ENCODE measurements around the gene GGACT.

The GGACT gene

GRCh38 chr13:100546713-100547405 lies 41.7 kb downstream of the GGACT start:
- no peak for DNase-seq

GRCh38 chr13:100545684-100546061 lies 42.9 kb downstream of the GGACT start:
- DNase-seq = no peak

GRCh38 chr13:100544866-100545683 lies 43.5 kb downstream of the GGACT start:
- DNase-seq = peak; percentile 17

GRCh38 chr13:100543872-100544602 lies 44.6 kb downstream of the GGACT start:
- DNase-seq = peak; percentile 5

- DNase-seq = no peak
These were observed 45.8 kb downstream of the GGACT start for GRCh38 chr13:100542826-100543156.

- no peak for DNase-seq
These were observed 46.4 kb downstream of the GGACT start for GRCh38 chr13:100541897-100542825.

GRCh38 chr13:100540621-100541020 lies 48.0 kb downstream of the GGACT start:
- no peak for DNase-seq

GRCh38 chr13:100537951-100538462 lies 50.6 kb downstream of the GGACT start:
- no peak for DNase-seq

GRCh38 chr13:100537486-100537885 lies 51.1 kb downstream of the GGACT start:
- no peak for DNase-seq

- DNase-seq = no peak
These were observed 51.9 kb downstream of the GGACT start for GRCh38 chr13:100536643-100537180.

GRCh38 chr13:100535426-100536135 lies 53.0 kb downstream of the GGACT start:
- no peak for DNase-seq

GRCh38 chr13:100534911-100535310 lies 53.7 kb downstream of the GGACT start:
- no peak for DNase-seq

GRCh38 chr13:100534147-100534843 lies 54.3 kb downstream of the GGACT start:
- DNase-seq = no peak

GRCh38 chr13:100533588-100534041 lies 55.0 kb downstream of the GGACT start:
- DNase-seq = no peak

- DNase-seq = no peak
These were observed 55.7 kb downstream of the GGACT start for GRCh38 chr13:100532836-100533435.

GRCh38 chr13:100532090-100532766 lies 56.4 kb downstream of the GGACT start:
- no peak for DNase-seq

- no peak for DNase-seq
These were observed 57.8 kb downstream of the GGACT start for GRCh38 chr13:100530671-100531213.

- no peak for DNase-seq
These were observed 58.8 kb downstream of the GGACT start for GRCh38 chr13:100529666-100530377.

- DNase-seq = no peak
These were observed 59.8 kb downstream of the GGACT start for GRCh38 chr13:100528820-100529219.
